Naive thymus-derived CD4-positive, alpha-beta T cell (primary cell): ENCODE results near the gene RIT1. TPM values are rescaled to one million over a fixed set of nuclear protein-coding genes. Genes with fewer than 3 reads are reported as not detected.
"Not testable (repeated sequence)": the region's sequence is repeated elsewhere in the genome, so short reads cannot be mapped to it uniquely, and the experiment has no call there.

Source experiments
- ATAC-seq: fragments of 150-1000 bp; cut with Tn5 transposase; 2 replicates; pipeline ENCODE4 v1.10.0; 2021; ENCODE audit warnings: mild to moderate bottlenecking, moderate library complexity
- CTCF ChIA-PET: fragments of 350-600 bp; sonication (Branson Sonifier 250); formaldehyde crosslinking; loops from one replicate; lab custom pipeline; 2021; ENCODE audit warnings: antibody characterized with exemption; lab: Charles Lee
- POLR2A ChIA-PET: fragments of 350-600 bp; sonication (Branson Sonifier 250); formaldehyde crosslinking; loops from one replicate; lab custom pipeline; 2021; ENCODE audit warnings: antibody characterized with exemption, inconsistent platforms; lab: Charles Lee
- DNase-seq, 9 donors: peaks; one replicate each; pipeline versions ENCODE4 v3.0.0 to v3.0.0-alpha.2; 2020 to 2022; ENCODE audit warnings: mixed read lengths in 1 of 9
- H3K27ac ChIP-seq: one replicate; pipeline ENCODE4 v1.7.0; 2013; ENCODE audit warnings: mild to moderate bottlenecking, low read depth, low read length, moderate library complexity
- H3K27me3 ChIP-seq, 2 donors: one replicate each; pipeline ENCODE4 v1.7.0; 2013; ENCODE audit warnings: low read length in 2 of 2, mild to moderate bottlenecking in 2 of 2, moderate library complexity in 2 of 2; ENCODE audit not compliant: control insufficient read depth in 2 of 2, insufficient read depth in 2 of 2
- H3K36me3 ChIP-seq, 3 experiments: 1 replicate in 2 of 3; 2 replicates in 1 of 3; pipeline ENCODE4 v1.7.0; 2013; ENCODE audit warnings: low read length in 3 of 3, mild to moderate bottlenecking in 3 of 3, moderate library complexity in 1 of 3; ENCODE audit not compliant: insufficient read depth in 3 of 3, control insufficient read depth in 2 of 3
- H3K4me1 ChIP-seq, 2 donors: one replicate each; pipeline ENCODE4 v1.7.0; 2013; ENCODE audit warnings: low read length in 2 of 2, mild to moderate bottlenecking in 2 of 2, moderate library complexity in 1 of 2; ENCODE audit not compliant: control insufficient read depth in 2 of 2, insufficient read depth in 2 of 2
- H3K4me3 ChIP-seq: 2 replicates; pipeline ENCODE4 v1.7.0; 2013; ENCODE audit warnings: mild to moderate bottlenecking, low read length
- H3K9me3 ChIP-seq, 3 experiments: 1 replicate in 2 of 3; 2 replicates in 1 of 3; pipeline ENCODE4 v1.7.0; 2013; ENCODE audit warnings: low read length in 3 of 3; ENCODE audit not compliant: control insufficient read depth in 2 of 3
- H3K27ac Mint-ChIP-seq, 9 donors: one replicate each; pipeline ENCODE4 v1.8.0; 2020 to 2022; ENCODE audit warnings: mixed read lengths in 9 of 9, mild to moderate bottlenecking in 8 of 9, moderate library complexity in 5 of 9, inconsistent platforms in 2 of 9
- H3K27me3 Mint-ChIP-seq, 5 donors: one replicate each; pipeline ENCODE4 v1.8.0; 2021 to 2022; ENCODE audit warnings: mixed read lengths in 5 of 5, mild to moderate bottlenecking in 1 of 5
- H3K36me3 Mint-ChIP-seq, 5 donors: one replicate each; pipeline ENCODE4 v1.8.0; 2020 to 2022; ENCODE audit warnings: mixed read lengths in 5 of 5, mild to moderate bottlenecking in 3 of 5, inconsistent platforms in 1 of 5
- H3K4me1 Mint-ChIP-seq, 7 donors: one replicate each; pipeline ENCODE4 v1.8.0; 2020 to 2022; ENCODE audit warnings: mixed read lengths in 7 of 7, mild to moderate bottlenecking in 3 of 7, inconsistent platforms in 1 of 7
- H3K4me3 Mint-ChIP-seq, 10 donors: one replicate each; pipeline ENCODE4 v1.8.0; 2020 to 2022; ENCODE audit warnings: mild to moderate bottlenecking in 10 of 10, mixed read lengths in 10 of 10, moderate library complexity in 6 of 10, inconsistent platforms in 2 of 10
- H3K9me3 Mint-ChIP-seq, 11 donors: one replicate each; pipeline ENCODE4 v1.8.0; 2020 to 2022; ENCODE audit warnings: mixed read lengths in 11 of 11, mild to moderate bottlenecking in 4 of 11, inconsistent platforms in 1 of 11, moderate library complexity in 1 of 11
- intact Hi-C, 2 donors: fragments of 100-400 bp; cut with micrococcal nuclease; formaldehyde crosslinking; loops; one replicate each; pipeline ENCODE4 v1.15.1; 2023
- polyA plus RNA-seq, 2 donors: library from polyadenylated mRNA; unstranded; fragments of 300-500 nt; fragmentation: Illumina TruSeq; gene quantifications; one replicate each; pipeline ENCODE4 v1.2.3, GENCODE V29; 2021
- total RNA-seq, 6 experiments: library from RNA in 5 of 6; stranded (reverse) in 5 of 6; gene quantifications; 1 replicate in 5 of 6; 2 replicates in 1 of 6; pipeline ENCODE4 v1.2.3 and lab custom pipeline; 2021 to 2026

The RIT1 gene
- total and polyA plus RNA-seq, 7 experiments from 2014 or later = 19.1 to 83.9 (median 38.4) TPM

- Mint-ChIP-seq H3K27me3 (no peaks in the 10 kb centered on the region), H3K4me3 (no peak overlapping the region), H3K27ac (peak overlapping the region in 1 of 9 donors; percentile 4), H3K4me1 (peaks cover 3 to 9% (median 5%) of the 10 kb centered on the region in 7 donors), H3K36me3 (peaks cover 10 to 34% (median 25%) of the 10 kb centered on the region in 5 donors), H3K9me3 (no peaks in the 10 kb centered on the region)
- Histone ChIP-seq H3K9me3 (no peaks in the 10 kb centered on the region), H3K4me3 (no peak overlapping the region), H3K27ac (no peak overlapping the region), H3K36me3 (peaks cover 27 to 70% (median 32%) of the 10 kb centered on the region in 3 experiments), H3K4me1 (no peaks in the 10 kb centered on the region), H3K27me3 (no peaks in the 10 kb centered on the region)
- ATAC-seq = no peak
- POLR2A ChIA-PET = no interaction called here
- intact Hi-C loops = no loop called here
- DNase-seq = no peak
- CTCF ChIA-PET = no interaction called here
Observed at GRCh38 chr1:155900161-155900560, 11.0 kb downstream of the RIT1 start.

GRCh38 chr1:155899683-155900082, 11.5 kb downstream of the RIT1 start:
- Mint-ChIP-seq H3K4me1 (peaks cover 2 to 9% (median 5%) of the 10 kb centered on the region in 7 donors), H3K27me3 (no peaks in the 10 kb centered on the region), H3K4me3 (no peak overlapping the region), H3K36me3 (peaks cover 9 to 34% (median 24%) of the 10 kb centered on the region in 5 donors), H3K27ac (peak overlapping the region in 1 of 9 donors; percentile 11), H3K9me3 (no peaks in the 10 kb centered on the region)
- ChIA-PET CTCF (no interaction called here), POLR2A (interaction anchor here (0.8 kb wide), 1 partner anchor 25 kb away, joined by 4 read pairs; no protein-coding TSS in a partner anchor)
- Histone ChIP-seq H3K27ac (no peak overlapping the region), H3K27me3 (no peaks in the 10 kb centered on the region), H3K36me3 (peaks cover 22 to 65% (median 27%) of the 10 kb centered on the region in 3 experiments), H3K4me3 (no peak overlapping the region), H3K9me3 (no peaks in the 10 kb centered on the region), H3K4me1 (no peaks in the 10 kb centered on the region)
- intact Hi-C loops = no loop called here
- ATAC-seq (no peak), DNase-seq (no peak)

DNA sequence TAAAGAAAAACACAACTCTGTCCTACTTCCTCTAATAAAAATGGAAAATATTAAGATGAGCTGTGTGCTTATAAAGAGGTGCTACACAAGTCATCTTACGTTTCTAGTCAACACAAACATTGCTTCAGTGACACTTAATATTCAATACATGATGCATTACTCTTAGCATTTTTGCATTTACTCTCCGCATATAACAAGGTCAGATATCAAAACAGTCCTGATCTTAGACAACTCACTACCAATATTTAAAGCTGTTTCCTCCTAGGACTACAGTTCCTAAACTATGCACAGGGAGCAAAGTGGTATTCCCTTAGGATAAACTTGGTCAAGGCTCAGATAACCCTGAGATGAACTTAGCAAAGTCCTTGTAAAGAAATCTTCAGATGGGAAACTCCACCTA, 12.3 kb downstream of the RIT1 start:
- no peak overlapping the region for H3K4me3 ChIP-seq
- no peak overlapping the region for H3K27ac ChIP-seq
- H3K27me3 ChIP-seq = no peaks in the 10 kb centered on the region
- CTCF ChIA-PET = no interaction called here
- H3K36me3 Mint-ChIP-seq = peaks cover 5 to 26% (median 19%) of the 10 kb centered on the region in 5 donors
- peaks cover 17 to 57% (median 19%) of the 10 kb centered on the region in 3 experiments for H3K36me3 ChIP-seq
- H3K9me3 ChIP-seq = no peaks in the 10 kb centered on the region
- POLR2A ChIA-PET = interaction anchor here (0.6 to 0.8 kb wide), 4 partner anchors 10 to 157 kb away, joined by 3 to 5 read pairs (median 4); no protein-coding TSS in a partner anchor
- H3K4me1 ChIP-seq = peaks cover 0 to 3% of the 10 kb centered on the region in 2 donors
- H3K9me3 Mint-ChIP-seq = no peaks in the 10 kb centered on the region
- intact Hi-C loops = no loop called here
- H3K27ac Mint-ChIP-seq = peak overlapping the region in 3 of 9 donors; percentile 21 to 62 (median 49)
- peaks cover 0 to 8% (median 5%) of the 10 kb centered on the region in 7 donors for H3K4me1 Mint-ChIP-seq
- no peak for DNase-seq
- H3K4me3 Mint-ChIP-seq = no peak overlapping the region
- no peaks in the 10 kb centered on the region for H3K27me3 Mint-ChIP-seq
- no peak for ATAC-seq

DNA sequence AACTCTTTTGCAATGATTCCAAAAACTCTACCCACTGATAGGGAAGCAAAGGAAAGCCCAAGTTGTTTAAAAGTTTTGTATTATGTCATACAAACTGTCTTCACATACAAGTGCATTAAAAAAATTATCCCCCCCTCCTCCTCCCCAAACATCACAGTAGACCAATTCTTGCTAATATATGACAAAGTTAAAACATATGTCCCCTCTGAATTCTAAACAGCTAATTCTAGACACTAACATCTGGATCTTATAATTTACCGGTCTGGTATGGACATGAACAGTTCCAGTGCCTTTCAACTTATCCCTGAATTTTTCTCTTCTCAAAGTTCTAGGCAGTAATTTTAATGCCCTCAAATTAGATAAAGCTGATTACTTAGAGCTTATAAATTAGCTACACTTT, 13.4 kb downstream of the RIT1 start:
- DNase-seq (no peak), ATAC-seq (no peak)
- intact Hi-C loops = no loop called here
- Histone ChIP-seq H3K36me3 (peaks cover 14 to 49% (median 18%) of the 10 kb centered on the region in 3 experiments), H3K4me3 (no peak overlapping the region), H3K4me1 (peaks cover 4 to 13% of the 10 kb centered on the region in 2 donors), H3K27me3 (no peaks in the 10 kb centered on the region), H3K9me3 (no peaks in the 10 kb centered on the region), H3K27ac (no peak overlapping the region)
- Mint-ChIP-seq H3K4me1 (peaks cover 7 to 19% (median 16%) of the 10 kb centered on the region in 7 donors), H3K9me3 (no peaks in the 10 kb centered on the region), H3K27ac (peak overlapping the region in 4 of 9 donors; percentile 38 to 72 (median 54)), H3K4me3 (no peak overlapping the region), H3K27me3 (no peaks in the 10 kb centered on the region), H3K36me3 (peaks cover 5 to 26% (median 19%) of the 10 kb centered on the region in 5 donors)
- CTCF ChIA-PET = no interaction called here
- POLR2A ChIA-PET = no interaction called here

GRCh38 chr1:155896476-155896875, 14.7 kb downstream of the RIT1 start:
- H3K27me3 Mint-ChIP-seq, ATAC-seq, intact Hi-C loops, H3K9me3 Mint-ChIP-seq, H3K4me3 ChIP-seq, H3K27me3 ChIP-seq, DNase-seq, H3K9me3 ChIP-seq, H3K27ac ChIP-seq, CTCF ChIA-PET, H3K4me3 Mint-ChIP-seq: not testable (repeated sequence)
- peaks cover 4 to 13% of the 10 kb centered on the region in 2 donors for H3K4me1 ChIP-seq
- peaks cover 14 to 43% (median 16%) of the 10 kb centered on the region in 3 experiments for H3K36me3 ChIP-seq
- POLR2A ChIA-PET = interaction anchor here (0.7 kb wide), 1 partner anchor 392 kb away, joined by 3 read pairs; no protein-coding TSS in a partner anchor
- Mint-ChIP-seq H3K27ac (peak overlapping the region in 2 of 9 donors; percentile 39 to 41), H3K36me3 (peaks cover 5 to 26% (median 19%) of the 10 kb centered on the region in 5 donors), H3K4me1 (peaks cover 9 to 22% (median 20%) of the 10 kb centered on the region in 7 donors)

DNA sequence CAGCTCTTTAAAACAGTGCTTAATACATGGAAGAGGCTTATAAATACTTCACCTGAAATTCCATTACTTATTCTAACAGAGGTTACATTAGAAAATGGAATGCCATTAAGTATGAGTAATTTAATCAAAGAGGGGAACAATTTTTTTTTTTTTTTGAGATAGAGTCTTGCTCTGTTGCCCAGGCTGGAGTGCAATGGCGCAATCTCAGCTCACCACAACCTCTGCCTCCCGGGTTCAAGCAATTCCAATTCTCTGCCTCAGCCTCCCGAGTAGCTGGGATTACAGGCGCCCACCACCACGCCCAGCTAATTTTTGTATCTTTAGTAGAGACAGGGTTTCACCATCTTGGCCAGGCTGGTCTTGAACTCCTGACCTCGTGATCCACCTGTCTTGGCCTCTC, 15.5 kb downstream of the RIT1 start:
- H3K27ac ChIP-seq, ATAC-seq, intact Hi-C loops, H3K4me3 Mint-ChIP-seq, H3K27me3 ChIP-seq, DNase-seq, H3K4me3 ChIP-seq, CTCF ChIA-PET, H3K9me3 Mint-ChIP-seq, H3K9me3 ChIP-seq, H3K27me3 Mint-ChIP-seq: not testable (repeated sequence)
- Histone ChIP-seq H3K36me3 (peaks cover 9 to 34% (median 14%) of the 10 kb centered on the region in 3 experiments), H3K4me1 (peaks cover 4 to 13% of the 10 kb centered on the region in 2 donors)
- POLR2A ChIA-PET = interaction anchor here (0.7 to 1.2 kb wide), 3 partner anchors 17 to 94 kb away, joined by 3 to 4 read pairs (median 4); partner anchors contain the start of gene KHDC4
- peak overlapping the region in 2 of 9 donors; percentile 37 to 51 for H3K27ac Mint-ChIP-seq
- H3K36me3 Mint-ChIP-seq = peaks cover 5 to 26% (median 19%) of the 10 kb centered on the region in 5 donors
- peaks cover 9 to 22% (median 20%) of the 10 kb centered on the region in 7 donors for H3K4me1 Mint-ChIP-seq
